WERI-Rb-1 (cell line): ENCODE results near the gene MFAP4.

ENCODE experiments used
- DNase-seq: peaks from one replicate; pipeline ENCODE4 v3.0.0-alpha.2; 2020
- H3K27ac ChIP-seq: fragments of 250-450 bp; sonication (Bioruptor Pico); 2 replicates; pipeline ENCODE4 v1.5.1; 2020; ENCODE audit warnings: mild to moderate bottlenecking, moderate library complexity
- H3K27me3 ChIP-seq: fragments of 250-450 bp; sonication (Bioruptor Pico); 2 replicates; pipeline ENCODE4 v1.5.1; 2021; ENCODE audit warnings: mild to moderate bottlenecking, low read depth, moderate library complexity; ENCODE audit not compliant: insufficient read depth, severe bottlenecking
- H3K36me3 ChIP-seq: fragments of 250-450 bp; sonication (Bioruptor Pico); 2 replicates; pipeline ENCODE4 v1.5.1; 2020; ENCODE audit warnings: mild to moderate bottlenecking, moderate library complexity
- H3K4me3 ChIP-seq: 2 replicates; pipeline ENCODE4 v1.5.1; 2011; ENCODE audit warnings: low read depth, mild to moderate bottlenecking, control low read depth, low read length
- H3K9me3 ChIP-seq: fragments of 250-450 bp; sonication (Bioruptor Pico); 2 replicates; pipeline ENCODE4 v1.5.1; 2021; ENCODE audit warnings: mild to moderate bottlenecking, moderate library complexity; ENCODE audit not compliant: severe bottlenecking
- CTCF ChIP-seq: IDR thresholded peaks from 2 replicates; pipeline ENCODE4 v1.5.1; 2011; ENCODE audit warnings: low read depth, mild to moderate bottlenecking, control low read depth, inconsistent platforms, low read length

MFAP4 gene

GRCh38 chr17:19348806-19349205 lies 38.2 kb downstream of the MFAP4 start:
- H3K9me3 ChIP-seq = no peaks in the 10 kb centered on the region
- H3K27me3 ChIP-seq = no peaks in the 10 kb centered on the region
- no peak for DNase-seq
- H3K36me3 ChIP-seq = peaks cover 2% of the 10 kb centered on the region; the same call in 1 of the 2 replicates
- TF ChIP-seq CTCF = no peak
- H3K27ac ChIP-seq = no peak overlapping the region
- H3K4me3 ChIP-seq = no peak overlapping the region

GRCh38 chr17:19348081-19348650 lies 38.8 kb downstream of the MFAP4 start:
- Histone ChIP-seq H3K27me3 (no peaks in the 10 kb centered on the region), H3K27ac (no peak overlapping the region), H3K4me3 (no peak overlapping the region), H3K36me3 (peaks cover 2% of the 10 kb centered on the region; the same call in 1 of the 2 replicates), H3K9me3 (no peaks in the 10 kb centered on the region)
- DNase-seq = no peak
- no peak for TF ChIP-seq CTCF

- H3K9me3 ChIP-seq = no peaks in the 10 kb centered on the region
- H3K4me3 ChIP-seq = no peak overlapping the region
- H3K36me3 ChIP-seq = peaks cover 2% of the 10 kb centered on the region; the same call in 1 of the 2 replicates
- no peak for DNase-seq
- peak overlapping the region; percentile 79 for H3K27ac ChIP-seq
- H3K27me3 ChIP-seq = no peaks in the 10 kb centered on the region
- no peak for TF ChIP-seq CTCF
These were observed 39.5 kb downstream of the MFAP4 start for GRCh38 chr17:19347323-19348080.

- no peaks in the 10 kb centered on the region for H3K9me3 ChIP-seq
- peak overlapping the region; percentile 79 for H3K27ac ChIP-seq
- no peaks in the 10 kb centered on the region for H3K27me3 ChIP-seq
- DNase-seq = peak; percentile 78
- H3K36me3 ChIP-seq = peaks cover 2% of the 10 kb centered on the region; the same call in 1 of the 2 replicates
- H3K4me3 ChIP-seq = no peak overlapping the region
- TF ChIP-seq CTCF = no peak
These were observed 40.4 kb downstream of the MFAP4 start for GRCh38 chr17:19346351-19347255.

- peaks cover 2% of the 10 kb centered on the region; the same call in 1 of the 2 replicates for H3K36me3 ChIP-seq
- no peak for DNase-seq
- no peak for TF ChIP-seq CTCF
- no peaks in the 10 kb centered on the region for H3K9me3 ChIP-seq
- no peak overlapping the region for H3K4me3 ChIP-seq
- no peaks in the 10 kb centered on the region for H3K27me3 ChIP-seq
- peak overlapping the region; percentile 79 for H3K27ac ChIP-seq
These were observed 41.3 kb downstream of the MFAP4 start for GRCh38 chr17:19345486-19346350.
